Heart left ventricle (tissue), 13 donors: Measurements from ENCODE around the gene GYPE.
"Not testable (repeated sequence)": the region's sequence is repeated elsewhere in the genome, so short reads cannot be mapped to it uniquely, and the experiment has no call there.

Experiments
- POLR2A ChIP-seq, 2 donors: fragments of 450-650 bp; IDR thresholded peaks; one replicate each; pipeline ENCODE4 v1.6.1; 2017; ENCODE audit warnings: antibody characterized with exemption in 2 of 2, mild to moderate bottlenecking in 2 of 2, moderate library complexity in 2 of 2
- TF ChIP-seq, protein P1 (sequence below), 12 donors: fragments of 200-600 bp; sonication (generic) in 4 of 12; IDR thresholded peaks; one replicate each; pipeline versions ENCODE4 v1.5.0 to v1.8.0; 2018 to 2022; ENCODE audit warnings: antibody characterized with exemption in 12 of 12, mild to moderate bottlenecking in 5 of 12
- donor health status: ischemic (EF 13 %, LVEDD 7.1; RV severe dilation, severe dysfunction).
- donor health status: DM: no; HTN: yes; CAD: no.
- donor health status: DM: no; HTN: no; CAD: no.
- donor health status: ischemic (EF 25% LVEDD 6.9; RV normal size, moderate dysfunction).
- donor health status: ischemic (EF 25% LVEDD 5.7; RV mildly dilated, moderate dysfunction).
- donor health status: ischemic (EF 35%, LVEDD 5.7; RV mildly dilated, moderate dysfunction).
- donor health status: nonischemic (EF 11% LVEDD 7.7; RV severe dilation, severe dysfunction).
- donor health status: DM: yes; HTN: yes; CAD: no.
- donor health status: PGD.
- donor health status: ischemic (EF 29% LVEDD 5.4; RV normal size, mild dysfunction).
- donor health status: nonischemic (EF 23%, LVEDD 6.1; RV moderate dilation, normal function).

DNA sequence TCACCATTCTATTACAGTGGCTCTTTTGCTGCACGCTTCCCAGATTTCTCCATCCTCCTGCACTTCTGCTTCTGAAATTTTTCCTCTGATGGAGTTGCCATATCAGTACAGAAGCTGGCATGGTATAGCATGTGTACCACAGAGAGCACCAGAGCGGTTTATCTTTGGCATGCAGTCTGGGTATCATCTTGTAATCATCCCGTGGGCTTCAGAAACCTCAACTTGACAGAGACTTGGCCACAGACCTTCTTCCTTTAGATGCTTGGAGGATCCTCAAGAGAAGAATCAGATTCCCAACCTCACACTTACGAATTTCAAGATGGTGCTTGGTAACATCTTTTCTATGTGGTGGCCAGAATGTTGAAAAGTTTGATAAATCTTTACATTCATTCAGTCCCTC lies 71.2 kb downstream of the GYPE start:
- TF ChIP-seq, protein P1, sequence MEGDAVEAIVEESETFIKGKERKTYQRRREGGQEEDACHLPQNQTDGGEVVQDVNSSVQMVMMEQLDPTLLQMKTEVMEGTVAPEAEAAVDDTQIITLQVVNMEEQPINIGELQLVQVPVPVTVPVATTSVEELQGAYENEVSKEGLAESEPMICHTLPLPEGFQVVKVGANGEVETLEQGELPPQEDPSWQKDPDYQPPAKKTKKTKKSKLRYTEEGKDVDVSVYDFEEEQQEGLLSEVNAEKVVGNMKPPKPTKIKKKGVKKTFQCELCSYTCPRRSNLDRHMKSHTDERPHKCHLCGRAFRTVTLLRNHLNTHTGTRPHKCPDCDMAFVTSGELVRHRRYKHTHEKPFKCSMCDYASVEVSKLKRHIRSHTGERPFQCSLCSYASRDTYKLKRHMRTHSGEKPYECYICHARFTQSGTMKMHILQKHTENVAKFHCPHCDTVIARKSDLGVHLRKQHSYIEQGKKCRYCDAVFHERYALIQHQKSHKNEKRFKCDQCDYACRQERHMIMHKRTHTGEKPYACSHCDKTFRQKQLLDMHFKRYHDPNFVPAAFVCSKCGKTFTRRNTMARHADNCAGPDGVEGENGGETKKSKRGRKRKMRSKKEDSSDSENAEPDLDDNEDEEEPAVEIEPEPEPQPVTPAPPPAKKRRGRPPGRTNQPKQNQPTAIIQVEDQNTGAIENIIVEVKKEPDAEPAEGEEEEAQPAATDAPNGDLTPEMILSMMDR (IDR thresholded peaks at IDR 0.05) = not testable (repeated sequence)
- TF ChIP-seq POLR2A (IDR thresholded peaks at IDR 0.05) = not testable (repeated sequence)
